Mucosa of descending colon (tissue), 3 donors: ENCODE results near the gene TEDC1. TPM values are rescaled to one million over a fixed set of nuclear protein-coding genes. Genes with fewer than 3 reads are reported as not detected.

Experiments used
- ATAC-seq: fragments of 200-7000 bp; cut with Tn5 transposase; one replicate; pipeline ENCODE4 v1.9.1; 2020; ENCODE audit warnings: mild to moderate bottlenecking, moderate library complexity
- DNase-seq, 3 donors: peaks; one replicate each; pipeline ENCODE4 v3.0.0-alpha.2; 2020
- H3K36me3 ChIP-seq: fragments of 200-600 bp; one replicate; pipeline ENCODE4 v1.8.0; 2021; ENCODE audit warnings: low read depth, mild to moderate bottlenecking
- H3K4me1 ChIP-seq: fragments of 200-600 bp; one replicate; pipeline ENCODE4 v1.8.0; 2021; ENCODE audit warnings: low read depth, mild to moderate bottlenecking
- H3K4me3 ChIP-seq: fragments of 200-600 bp; one replicate; pipeline ENCODE4 v1.8.0; 2021; ENCODE audit warnings: mild to moderate bottlenecking
- H3K9me3 ChIP-seq: fragments of 200-600 bp; one replicate; pipeline ENCODE4 v1.8.0; 2021; ENCODE audit warnings: mild to moderate bottlenecking
- intact Hi-C, 2 donors: fragments of 100-400 bp; cut with DNase I in 1 of 2; cut with micrococcal nuclease in 1 of 2; formaldehyde crosslinking; loops; one replicate each; pipeline versions ENCODE4 v1.11.0 to v1.11.1; 2022; cut with DNase I, micrococcal nuclease
- total RNA-seq, 3 donors: library from RNA; stranded (reverse); fragmentation: NEBNext Ultra II Directional in 2 of 3; extraction: Animal tissue kit (Norgen Biotek cat#: 25700) in 2 of 3; gene quantifications; one replicate each; pipeline versions ENCODE4 v1.2.1 to v1.2.4, GENCODE V29; 2021 to 2023
- TF ChIP-seq, protein P1 (sequence below): fragments of 200-600 bp; IDR thresholded peaks from one replicate; pipeline ENCODE4 v1.8.0; 2022; ENCODE audit warnings: antibody characterized with exemption, mild to moderate bottlenecking
- donor health status: DM: no; HTN: no; CAD: no; lungs with moderate emphysema.
- donor health status: DM: no; HTN: no; CAD: no.
- donor health status: DM: no; HTN: yes; CAD: no.

The TEDC1 gene
- total RNA-seq, 3 donors from 2014 or later: 11.8 to 23.9 (median 21.8) TPM

GRCh38 chr14:105508069-105508468, 17.0 kb downstream of the TEDC1 start:
- Histone ChIP-seq H3K4me1 (no peaks in the 10 kb centered on the region), H3K4me3 (no peak overlapping the region), H3K9me3 (no peaks in the 10 kb centered on the region), H3K36me3 (no peaks in the 10 kb centered on the region)
- DNase-seq: peak in 2 of 3 donors; percentile 2 to 38
- ATAC-seq: no peak
- intact Hi-C loops: no loop called here
- TF ChIP-seq, protein P1, sequence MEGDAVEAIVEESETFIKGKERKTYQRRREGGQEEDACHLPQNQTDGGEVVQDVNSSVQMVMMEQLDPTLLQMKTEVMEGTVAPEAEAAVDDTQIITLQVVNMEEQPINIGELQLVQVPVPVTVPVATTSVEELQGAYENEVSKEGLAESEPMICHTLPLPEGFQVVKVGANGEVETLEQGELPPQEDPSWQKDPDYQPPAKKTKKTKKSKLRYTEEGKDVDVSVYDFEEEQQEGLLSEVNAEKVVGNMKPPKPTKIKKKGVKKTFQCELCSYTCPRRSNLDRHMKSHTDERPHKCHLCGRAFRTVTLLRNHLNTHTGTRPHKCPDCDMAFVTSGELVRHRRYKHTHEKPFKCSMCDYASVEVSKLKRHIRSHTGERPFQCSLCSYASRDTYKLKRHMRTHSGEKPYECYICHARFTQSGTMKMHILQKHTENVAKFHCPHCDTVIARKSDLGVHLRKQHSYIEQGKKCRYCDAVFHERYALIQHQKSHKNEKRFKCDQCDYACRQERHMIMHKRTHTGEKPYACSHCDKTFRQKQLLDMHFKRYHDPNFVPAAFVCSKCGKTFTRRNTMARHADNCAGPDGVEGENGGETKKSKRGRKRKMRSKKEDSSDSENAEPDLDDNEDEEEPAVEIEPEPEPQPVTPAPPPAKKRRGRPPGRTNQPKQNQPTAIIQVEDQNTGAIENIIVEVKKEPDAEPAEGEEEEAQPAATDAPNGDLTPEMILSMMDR: no peak

- intact Hi-C loops: no loop called here
- Histone ChIP-seq H3K4me1 (no peaks in the 10 kb centered on the region), H3K9me3 (no peaks in the 10 kb centered on the region), H3K4me3 (no peak overlapping the region), H3K36me3 (no peaks in the 10 kb centered on the region)
- DNase-seq (peak in 1 of 3 donors; percentile 19), ATAC-seq (no peak)
- TF ChIP-seq, protein P1: no peak
These were observed 17.6 kb downstream of the TEDC1 start for GRCh38 chr14:105508601-105509000.

DNA sequence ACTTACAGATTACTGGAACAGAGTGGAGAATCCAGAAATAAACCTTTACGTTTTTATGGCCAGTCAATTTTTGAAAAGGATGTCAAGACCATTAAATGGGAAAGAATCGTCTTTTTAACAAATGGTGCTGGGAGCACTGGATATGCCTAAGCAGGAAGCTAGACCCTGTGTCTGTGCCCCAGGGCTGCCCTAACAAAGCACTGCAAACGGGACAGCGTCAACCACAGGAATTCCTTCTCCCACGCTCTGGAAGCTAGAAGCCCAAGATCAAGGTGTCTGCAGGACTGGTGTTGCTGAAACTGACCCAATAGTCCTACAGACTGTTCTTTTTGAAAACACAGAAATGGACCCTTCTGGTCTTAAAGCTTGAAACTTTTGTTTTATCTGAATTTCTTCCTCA, 26.1 kb downstream of the TEDC1 start:
- H3K9me3 ChIP-seq: no peaks in the 10 kb centered on the region
- H3K36me3 ChIP-seq: no peaks in the 10 kb centered on the region
- intact Hi-C loops: no loop called here
- DNase-seq: peak in 1 of 3 donors; percentile 3
- no peaks in the 10 kb centered on the region for H3K4me1 ChIP-seq
- no peak for ATAC-seq
- no peak overlapping the region for H3K4me3 ChIP-seq
- TF ChIP-seq, protein P1: no peak

DNA sequence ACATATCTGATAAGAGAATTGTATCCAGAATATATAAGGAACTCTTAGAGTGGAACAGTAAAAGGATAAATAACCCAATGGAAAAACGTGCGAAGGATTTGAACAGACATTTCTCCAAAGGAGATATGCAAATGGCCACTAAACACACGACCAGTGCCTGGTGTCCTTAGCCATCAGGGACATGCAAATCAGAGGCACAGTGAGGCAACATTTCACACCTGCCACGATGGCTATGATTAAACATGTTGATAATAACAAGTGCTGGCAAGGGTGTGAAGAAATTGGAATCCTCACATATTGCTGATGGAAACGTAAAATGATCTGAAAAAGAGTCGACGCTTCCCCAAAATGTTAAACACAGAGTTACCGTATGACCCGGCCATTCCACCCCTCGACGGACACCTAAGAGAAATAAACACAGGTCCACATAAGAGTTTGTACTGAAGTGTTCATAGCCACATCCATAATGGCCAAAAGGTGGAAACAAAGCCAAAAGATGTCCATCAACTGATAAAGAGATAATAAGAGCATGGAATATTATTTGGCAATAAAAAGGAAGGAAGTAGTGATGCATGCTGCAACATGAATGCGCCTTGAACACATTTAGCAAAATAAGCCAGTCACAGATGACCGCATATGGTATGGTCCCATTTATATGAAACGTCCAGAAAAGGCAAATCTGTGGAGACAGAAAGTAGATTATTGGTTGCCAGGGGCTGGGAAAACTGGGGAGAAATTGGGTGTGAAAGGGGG, 29.1 kb downstream of the TEDC1 start:
- H3K36me3 ChIP-seq: no peaks in the 10 kb centered on the region
- TF ChIP-seq, protein P1: no peak
- no peaks in the 10 kb centered on the region for H3K9me3 ChIP-seq
- DNase-seq (no peak), ATAC-seq (no peak)
- no peaks in the 10 kb centered on the region for H3K4me1 ChIP-seq
- no peak overlapping the region for H3K4me3 ChIP-seq
- intact Hi-C loops: loop anchor here in 1 of 2 donors (10.0 kb wide), 1 partner anchor 75 kb away; no protein-coding TSS in a partner anchor

- TF ChIP-seq, protein P1: no peak
- H3K9me3 ChIP-seq: no peaks in the 10 kb centered on the region
- H3K4me3 ChIP-seq: no peak overlapping the region
- intact Hi-C loops: loop anchor here in 1 of 2 donors (10.0 kb wide), 1 partner anchor 81 kb away; no protein-coding TSS in a partner anchor
- ATAC-seq: no peak
- H3K36me3 ChIP-seq: no peaks in the 10 kb centered on the region
- peaks cover 29% of the 10 kb centered on the region for H3K4me1 ChIP-seq
- DNase-seq: peak in 1 of 3 donors; percentile 23
These were observed 34.3 kb downstream of the TEDC1 start for GRCh38 chr14:105525326-105525725.
